ENCODE measurements around the gene CYB5R3. TPM values are rescaled to one million over a fixed set of nuclear protein-coding genes. Genes with fewer than 3 reads are reported as not detected.
A peak's percentile ranks its signal among the peaks of the same experiment; 100 is the strongest.

CYB5R3 gene
- total RNA-seq, 1 donor from 2014 or later, result 105 TPM

- no peak overlapping the region for H3K4me3 Mint-ChIP-seq
- TF ChIP-seq CTCF (conservative IDR thresholded peaks at IDR 0.05), result no peak
- H3K9me3 Mint-ChIP-seq, result no peaks in the 10 kb centered on the region
- peaks cover 4% of the 10 kb centered on the region for H3K36me3 Mint-ChIP-seq (ENCODE audit: low read depth)
- DNase-seq (ENCODE audit: low read depth, low spot score), result no peak
- peaks cover 5% of the 10 kb centered on the region for H3K4me1 Mint-ChIP-seq
- H3K27ac Mint-ChIP-seq (ENCODE audit: unreplicated experiment), result no peak overlapping the region
- H3K27me3 Mint-ChIP-seq (ENCODE audit: low read depth), result peaks cover 4% of the 10 kb centered on the region
Observed at GRCh38 chr22:42623301-42623751, 25.9 kb downstream of the CYB5R3 start.

GRCh38 chr22:42622061-42622710 lies 27.0 kb downstream of the CYB5R3 start:
- peaks cover 4% of the 10 kb centered on the region for H3K36me3 Mint-ChIP-seq (ENCODE audit: low read depth)
- H3K4me3 Mint-ChIP-seq, result no peak overlapping the region
- H3K27me3 Mint-ChIP-seq (ENCODE audit: low read depth), result peaks cover 4% of the 10 kb centered on the region
- H3K4me1 Mint-ChIP-seq, result peaks cover 10% of the 10 kb centered on the region
- H3K27ac Mint-ChIP-seq (ENCODE audit: unreplicated experiment), result no peak overlapping the region
- TF ChIP-seq CTCF (conservative IDR thresholded peaks at IDR 0.05), result no peak
- no peaks in the 10 kb centered on the region for H3K9me3 Mint-ChIP-seq
- no peak for DNase-seq (ENCODE audit: low read depth, low spot score)

GRCh38 chr22:42621505-42622002 lies 27.6 kb downstream of the CYB5R3 start:
- no peak overlapping the region for H3K27ac Mint-ChIP-seq (ENCODE audit: unreplicated experiment)
- peaks cover 4% of the 10 kb centered on the region for H3K36me3 Mint-ChIP-seq (ENCODE audit: low read depth)
- TF ChIP-seq CTCF (conservative IDR thresholded peaks at IDR 0.05), result peak; percentile 92
- peaks cover 4% of the 10 kb centered on the region for H3K27me3 Mint-ChIP-seq (ENCODE audit: low read depth)
- H3K4me1 Mint-ChIP-seq, result peaks cover 10% of the 10 kb centered on the region
- DNase-seq (ENCODE audit: low read depth, low spot score), result peak; percentile 79
- no peaks in the 10 kb centered on the region for H3K9me3 Mint-ChIP-seq
- H3K4me3 Mint-ChIP-seq, result peak overlapping the region; percentile 45

GRCh38 chr22:42620084-42620483 lies 29.1 kb downstream of the CYB5R3 start:
- Mint-ChIP-seq H3K27me3 (ENCODE audit: low read depth) (peaks cover 10% of the 10 kb centered on the region), H3K4me1 (peaks cover 21% of the 10 kb centered on the region), H3K27ac (ENCODE audit: unreplicated experiment) (no peak overlapping the region), H3K9me3 (no peaks in the 10 kb centered on the region), H3K4me3 (no peak overlapping the region), H3K36me3 (ENCODE audit: low read depth) (peaks cover 6% of the 10 kb centered on the region)
- TF ChIP-seq CTCF (conservative IDR thresholded peaks at IDR 0.05), result no peak
- no peak for DNase-seq (ENCODE audit: low read depth, low spot score)

- DNase-seq (ENCODE audit: low read depth, low spot score), result no peak
- Mint-ChIP-seq H3K9me3 (no peaks in the 10 kb centered on the region), H3K27ac (ENCODE audit: unreplicated experiment) (no peak overlapping the region), H3K36me3 (ENCODE audit: low read depth) (peaks cover 6% of the 10 kb centered on the region), H3K4me3 (no peak overlapping the region), H3K4me1 (peaks cover 24% of the 10 kb centered on the region), H3K27me3 (ENCODE audit: low read depth) (peaks cover 15% of the 10 kb centered on the region)
- TF ChIP-seq CTCF (conservative IDR thresholded peaks at IDR 0.05), result no peak
Observed at GRCh38 chr22:42619261-42620063, 29.7 kb downstream of the CYB5R3 start.

Measured in neural crest cell (in vitro differentiated cells).